ENCODE results near the gene ZNF513.
"Not testable (repeated sequence)": the region's sequence is repeated elsewhere in the genome, so short reads cannot be mapped to it uniquely, and the experiment has no call there.

Gene ZNF513

GRCh38 chr2:27380626-27381545 lies at the start of gene ZNF513:
ZNF513 (minus strand) TSS chr2:27380734; CDS start chr2:27380526, 208 bp downstream.
- peak; percentile 92 for DNase-seq

- DNase-seq, result peak; percentile 87
These were observed 48.5 kb upstream of the ZNF513 start for GRCh38 chr2:27428978-27429541.

- peak; percentile 91 for DNase-seq
These were observed 47.9 kb upstream of the ZNF513 start, which contains the start of gene NRBP1 for GRCh38 chr2:27428213-27428977. NRBP1 (plus strand) TSS chr2:27428631; CDS start chr2:27433274, 4,643 bp downstream.

- DNase-seq, result no peak
These were observed 47.3 kb upstream of the ZNF513 start for GRCh38 chr2:27427863-27428212.

DNA sequence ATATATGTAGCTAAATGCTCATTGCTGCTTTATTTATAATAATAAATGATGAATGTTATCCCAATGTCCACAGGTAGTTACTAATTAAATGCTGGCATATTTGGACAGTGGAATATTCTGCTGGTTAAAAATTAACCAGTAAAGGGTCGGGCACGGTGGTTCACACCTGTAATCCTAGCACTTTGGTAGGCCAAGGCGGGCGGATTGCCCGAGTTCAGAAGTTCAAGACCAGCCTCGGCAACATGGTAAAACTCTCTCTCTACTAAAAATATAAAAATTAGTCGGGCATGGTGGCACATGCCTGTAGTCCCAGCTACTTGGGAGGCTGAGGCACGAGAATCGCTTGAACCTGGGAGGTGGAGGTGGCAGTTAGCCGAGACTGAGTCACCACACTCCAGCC lies 44.5 kb upstream of the ZNF513 start:
- DNase-seq, result not testable (repeated sequence)

DNA sequence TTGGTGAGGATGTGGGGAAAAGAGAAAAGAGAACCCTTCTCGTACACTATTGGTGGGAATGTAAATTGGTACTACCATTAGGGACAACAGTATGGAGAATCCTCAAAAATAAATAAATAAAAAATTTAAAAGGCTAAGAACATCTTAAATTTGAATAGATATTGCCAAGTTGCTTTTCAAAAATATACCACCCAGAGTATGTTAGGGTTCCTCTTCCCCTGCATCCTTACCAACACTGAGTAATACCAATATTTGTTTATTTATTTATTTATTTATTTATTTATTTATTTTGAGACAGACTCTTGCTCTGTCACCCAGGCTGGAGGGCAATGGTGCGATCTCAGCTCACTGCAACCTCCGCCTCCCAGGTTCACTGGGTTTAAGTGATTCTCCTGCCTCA lies 42.4 kb upstream of the ZNF513 start:
- DNase-seq, result no peak

DNA sequence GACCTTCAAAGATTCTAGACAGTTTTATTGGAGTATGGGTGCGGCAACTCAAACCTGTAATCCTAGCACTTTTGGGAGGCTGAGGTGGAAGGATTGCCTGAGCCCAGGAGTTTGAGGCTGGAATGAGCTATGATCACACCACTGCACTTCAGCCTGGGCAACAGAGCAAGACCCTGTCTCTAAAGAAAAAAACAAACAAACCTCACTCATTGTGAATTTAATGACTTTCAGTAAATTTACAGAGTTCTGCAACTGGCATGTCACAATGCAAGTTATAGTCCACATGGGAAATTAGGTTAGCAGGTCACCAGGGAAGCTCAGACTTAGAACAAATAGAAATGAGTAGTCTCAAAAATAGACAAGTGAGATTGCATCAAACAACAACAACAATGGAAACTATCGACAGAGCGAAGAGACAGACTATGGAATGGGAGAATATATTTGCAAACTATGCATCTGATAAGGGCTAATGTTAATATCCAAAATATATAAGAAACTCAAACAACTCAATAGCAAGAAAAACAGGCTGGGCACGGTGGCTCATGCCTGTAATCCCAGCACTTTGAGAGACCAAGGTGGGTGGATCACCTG lies 41.2 kb upstream of the ZNF513 start:
- DNase-seq, result no peak

DNA sequence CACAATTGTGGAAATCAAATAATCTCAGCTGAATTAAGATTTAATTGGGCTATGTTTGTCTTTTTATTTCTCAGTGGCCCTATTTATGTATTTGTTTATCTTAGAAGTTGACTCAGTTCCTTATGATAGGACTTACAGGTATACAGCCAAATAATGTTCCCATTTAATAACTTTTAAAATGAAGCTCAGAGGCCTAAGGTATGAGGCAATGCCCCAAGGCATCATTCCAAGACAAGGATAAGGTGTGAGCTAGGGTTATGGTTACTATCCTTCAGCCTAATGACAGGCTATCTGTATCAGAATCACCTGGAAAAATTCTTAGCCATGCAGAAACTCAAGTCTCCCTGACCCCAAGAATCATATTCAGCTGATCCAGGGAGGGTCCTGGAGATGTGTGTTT lies 40.5 kb upstream of the ZNF513 start:
- no peak for DNase-seq

- DNase-seq, result no peak
These were observed 35.6 kb upstream of the ZNF513 start for GRCh38 chr2:27416151-27416550.

GRCh38 chr2:27412419-27413152 lies 32.1 kb upstream of the ZNF513 start:
- DNase-seq, result no peak

DNA sequence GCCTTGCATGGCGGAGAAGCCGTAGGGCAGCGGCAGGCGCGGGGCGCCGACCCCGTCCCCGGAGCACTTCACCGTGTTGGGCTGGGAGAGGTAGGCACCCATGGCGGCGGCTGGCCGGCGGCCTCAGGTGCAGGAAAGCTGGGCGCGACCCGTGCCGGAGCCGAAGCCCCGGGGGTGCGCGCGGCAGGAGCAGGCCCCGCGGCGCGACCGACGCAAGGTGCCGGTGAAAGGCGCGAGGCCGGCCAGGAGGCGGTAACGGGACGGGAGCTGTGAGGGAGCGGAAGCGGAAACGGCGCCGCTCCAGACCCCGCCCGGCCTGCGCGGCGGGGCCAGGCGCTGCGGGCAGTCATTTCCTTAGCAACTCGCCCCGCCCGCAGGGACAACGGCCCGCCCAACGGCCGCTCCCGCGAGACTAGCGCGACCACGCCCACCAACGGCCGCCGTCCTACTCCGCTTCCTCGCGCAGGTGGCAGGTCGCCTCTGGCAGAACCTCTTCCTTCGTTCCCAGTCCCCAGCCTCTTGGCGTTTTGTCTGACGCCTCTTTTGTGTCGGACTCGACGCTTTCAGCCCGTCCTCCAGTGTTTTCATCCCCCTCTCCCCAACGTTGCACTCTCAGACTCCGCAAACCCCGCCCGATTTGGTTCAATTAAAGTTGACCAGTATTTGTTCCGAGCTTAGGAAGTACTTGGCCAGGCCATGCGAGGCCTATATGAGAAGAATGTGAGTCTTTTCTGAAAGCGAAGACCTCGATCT lies 29.0 kb upstream of the ZNF513 start, which contains the start of gene PPM1G:
PPM1G (minus strand) TSS at position 271 of the 753 bp plus-strand sequence; CDS start at position 102, 169 bp downstream.
- peak; percentile 92 for DNase-seq

GRCh38 chr2:27408601-27409320 lies 28.2 kb upstream of the ZNF513 start:
- peak; percentile 32 for DNase-seq

GRCh38 chr2:27407798-27408491 lies 27.4 kb upstream of the ZNF513 start:
- DNase-seq, result peak; percentile 54

DNA sequence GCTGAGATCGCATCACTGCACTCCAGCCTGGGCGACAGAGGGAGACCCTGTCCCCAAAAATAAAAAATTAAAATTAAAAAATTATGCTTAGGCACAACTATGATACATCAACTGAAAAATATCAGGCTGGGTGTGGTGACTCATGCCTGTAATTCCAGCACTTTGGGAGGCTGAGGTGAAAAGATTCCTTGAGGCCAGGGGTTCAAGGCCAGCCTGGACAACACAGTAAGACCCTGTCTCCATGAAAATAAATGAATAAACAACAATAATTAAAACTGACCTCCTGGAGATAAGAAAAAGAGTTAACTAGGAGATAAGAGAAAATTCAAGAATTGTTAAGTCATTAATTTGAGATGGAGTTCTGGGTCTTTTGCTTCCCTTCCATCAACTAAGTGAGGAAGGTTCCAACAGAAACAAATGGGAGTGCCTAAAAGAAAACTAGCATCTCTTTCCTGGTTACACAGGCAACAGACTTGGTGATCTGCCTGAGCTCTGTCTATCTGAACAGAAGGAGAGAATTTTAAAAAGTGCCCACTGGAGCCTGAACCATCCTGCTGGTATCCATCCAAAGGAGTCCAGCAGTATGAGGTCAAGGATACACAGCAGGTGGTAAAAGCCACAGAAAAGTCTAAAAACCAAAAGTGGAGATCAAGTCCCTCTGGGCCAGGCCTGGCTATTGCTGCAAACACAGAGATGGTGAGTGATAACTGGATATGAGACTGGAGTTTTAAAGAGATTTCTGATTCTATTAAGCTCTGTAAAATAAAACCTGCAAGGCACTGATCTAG lies 20.0 kb upstream of the ZNF513 start:
- DNase-seq, result peak; percentile 22

DNA sequence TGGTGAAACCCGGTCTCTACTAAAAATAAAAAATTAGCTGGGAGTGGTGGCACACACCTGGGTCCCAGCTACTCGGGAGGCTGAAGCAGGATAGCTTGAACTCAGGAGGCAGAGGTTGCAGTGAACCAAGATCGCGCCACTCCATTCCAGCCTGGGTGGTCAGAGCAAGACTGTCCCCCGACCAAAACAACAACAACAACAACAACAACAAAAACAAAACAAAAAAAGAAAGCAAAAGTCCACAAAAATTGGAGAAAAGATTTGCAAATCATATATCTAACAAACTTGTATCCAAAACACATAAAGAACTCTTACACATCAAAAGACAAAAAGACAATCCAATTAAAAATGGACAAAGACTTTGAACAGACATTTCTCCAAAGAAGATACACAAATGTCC lies 18.4 kb upstream of the ZNF513 start:
- no peak for DNase-seq

- no peak for DNase-seq
These were observed 12.7 kb upstream of the ZNF513 start for GRCh38 chr2:27393225-27393624.

DNA sequence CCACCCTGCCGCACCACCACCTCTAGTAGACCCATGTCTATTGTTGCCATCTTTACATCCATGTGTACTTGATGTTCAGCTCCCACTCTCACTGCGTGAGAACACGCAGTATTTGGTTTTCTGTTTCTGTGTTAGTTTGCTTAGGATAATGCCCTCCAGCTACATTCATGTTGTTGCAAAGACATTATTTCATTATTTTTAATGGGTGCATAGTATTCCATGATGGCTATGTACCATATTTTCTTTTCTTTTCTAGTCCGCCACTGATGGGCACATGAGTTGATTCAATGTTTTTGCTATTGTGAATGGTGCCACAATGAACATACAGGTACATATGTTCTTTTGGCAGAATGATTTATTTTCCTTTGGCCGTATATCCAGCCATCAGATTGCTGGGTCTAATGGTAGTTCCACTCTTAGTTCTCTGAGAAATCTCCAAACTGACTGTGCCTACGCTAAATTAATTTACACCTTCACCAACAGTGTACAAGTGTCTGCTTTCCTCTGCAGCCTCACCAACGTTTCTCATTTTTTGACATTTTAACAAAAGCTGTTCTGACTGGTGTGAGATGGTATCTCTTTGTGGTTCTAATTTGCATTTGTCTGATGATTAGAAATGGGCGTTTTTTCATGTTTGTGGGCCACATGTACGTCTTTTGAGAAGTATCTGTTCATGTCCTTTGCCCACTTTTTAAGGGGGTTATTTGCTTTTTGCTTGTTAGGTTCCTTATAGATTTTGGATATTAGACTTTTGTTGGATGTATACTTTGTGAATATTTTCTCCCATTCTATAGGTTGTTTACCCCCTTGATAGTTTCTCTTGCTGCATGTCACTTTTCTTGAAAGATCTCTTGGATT lies 10.5 kb upstream of the ZNF513 start:
- DNase-seq, result no peak

- DNase-seq, result no peak
These were observed 1.1 kb upstream of the ZNF513 start for GRCh38 chr2:27381577-27382181.
